Astrocyte (in vitro differentiated cells and primary cell): ENCODE measurements around the gene CHAD. TPM values are rescaled to one million over a fixed set of nuclear protein-coding genes. Genes with fewer than 3 reads are reported as not detected.

Experiments used
- DNase-seq: peaks from one replicate; pipeline ENCODE4 v3.0.0-alpha.2; 2010; ENCODE audit warnings: low read depth
- FAIRE-seq: peaks from 2 replicates; lab custom pipeline; 2011; peaks lifted over from hg19 to GRCh38; lab: Jason Lieb, UNC
- H2AFZ ChIP-seq: 2 replicates; pipeline ENCODE4 v1.6.0; 2012; ENCODE audit warnings: low read depth, low read length, inconsistent platforms
- H3K27ac ChIP-seq: 2 replicates; pipeline ENCODE4 v1.5.1; 2011; ENCODE audit warnings: low read depth, low read length, inconsistent platforms
- H3K27me3 ChIP-seq: 2 replicates; pipeline ENCODE4 v1.6.0; 2011; ENCODE audit warnings: low read length, inconsistent platforms; ENCODE audit not compliant: insufficient read depth
- H3K36me3 ChIP-seq: 2 replicates; pipeline ENCODE4 v1.5.1; 2011; ENCODE audit warnings: low read length, inconsistent platforms; ENCODE audit not compliant: insufficient read depth
- H3K4me1 ChIP-seq: 2 replicates; pipeline ENCODE4 v1.5.1; 2011; ENCODE audit warnings: low read length, inconsistent platforms; ENCODE audit not compliant: insufficient read depth
- H3K4me2 ChIP-seq: 2 replicates; pipeline ENCODE4 v1.6.0; 2012; ENCODE audit warnings: low read length, inconsistent platforms
- H3K4me3 ChIP-seq: 2 replicates; pipeline ENCODE4 v1.5.1; 2011; ENCODE audit warnings: low read depth, mild to moderate bottlenecking, low read length, inconsistent platforms; ENCODE audit not compliant: insufficient read depth
- H3K79me2 ChIP-seq: 2 replicates; pipeline ENCODE4 v1.6.0; 2012; ENCODE audit warnings: mild to moderate bottlenecking, low read length, inconsistent platforms; ENCODE audit not compliant: insufficient read depth
- H3K9ac ChIP-seq: 2 replicates; pipeline ENCODE4 v1.6.0; 2012; ENCODE audit warnings: mild to moderate bottlenecking, low read length, inconsistent platforms
- H3K9me3 ChIP-seq: 2 replicates; pipeline ENCODE4 v1.5.1; 2012; ENCODE audit warnings: low read depth, mild to moderate bottlenecking, low read length, inconsistent platforms; ENCODE audit not compliant: insufficient read depth
- H4K20me1 ChIP-seq: 2 replicates; pipeline ENCODE4 v1.6.0; 2012; ENCODE audit warnings: low read length, inconsistent platforms; ENCODE audit not compliant: insufficient read depth
- H3K27ac Mint-ChIP-seq: one replicate; pipeline ENCODE4 v1.8.0; 2021; ENCODE audit warnings: mild to moderate bottlenecking, mixed read lengths; ENCODE audit not compliant: unreplicated experiment
- H3K27me3 Mint-ChIP-seq: one replicate; pipeline ENCODE4 v1.8.0; 2021; ENCODE audit warnings: low read depth, mixed read lengths; ENCODE audit not compliant: unreplicated experiment
- H3K36me3 Mint-ChIP-seq: one replicate; pipeline ENCODE4 v1.8.0; 2021; ENCODE audit warnings: low read depth, mixed read lengths; ENCODE audit not compliant: unreplicated experiment
- H3K4me1 Mint-ChIP-seq: one replicate; pipeline ENCODE4 v1.8.0; 2021; ENCODE audit warnings: low read depth, mixed read lengths; ENCODE audit not compliant: unreplicated experiment
- H3K4me3 Mint-ChIP-seq: one replicate; pipeline ENCODE4 v1.8.0; 2021; ENCODE audit warnings: mild to moderate bottlenecking, moderate library complexity, mixed read lengths; ENCODE audit not compliant: unreplicated experiment
- H3K9me3 Mint-ChIP-seq: one replicate; pipeline ENCODE4 v1.8.0; 2021; ENCODE audit warnings: mild to moderate bottlenecking, mixed read lengths; ENCODE audit not compliant: unreplicated experiment
- EZH2 ChIP-seq: IDR thresholded peaks from 2 replicates; pipeline ENCODE4 v1.6.1; 2012; ENCODE audit warnings: mild to moderate bottlenecking, low read length, inconsistent platforms; ENCODE audit not compliant: insufficient read depth
- total RNA-seq: library from RNA; stranded (reverse); gene quantifications from 2 replicates; pipeline ENCODE4 v1.2.1, GENCODE V29; 2021
- TF ChIP-seq, protein P1 (sequence below): IDR thresholded peaks from 2 replicates; pipeline ENCODE4 v1.5.1; 2011; ENCODE audit warnings: low read depth, mild to moderate bottlenecking, inconsistent platforms, low read length, moderate library complexity; ENCODE audit not compliant: insufficient read depth

Gene CHAD
- total RNA-seq, 1 donor from 2014 or later: not detected

DNA sequence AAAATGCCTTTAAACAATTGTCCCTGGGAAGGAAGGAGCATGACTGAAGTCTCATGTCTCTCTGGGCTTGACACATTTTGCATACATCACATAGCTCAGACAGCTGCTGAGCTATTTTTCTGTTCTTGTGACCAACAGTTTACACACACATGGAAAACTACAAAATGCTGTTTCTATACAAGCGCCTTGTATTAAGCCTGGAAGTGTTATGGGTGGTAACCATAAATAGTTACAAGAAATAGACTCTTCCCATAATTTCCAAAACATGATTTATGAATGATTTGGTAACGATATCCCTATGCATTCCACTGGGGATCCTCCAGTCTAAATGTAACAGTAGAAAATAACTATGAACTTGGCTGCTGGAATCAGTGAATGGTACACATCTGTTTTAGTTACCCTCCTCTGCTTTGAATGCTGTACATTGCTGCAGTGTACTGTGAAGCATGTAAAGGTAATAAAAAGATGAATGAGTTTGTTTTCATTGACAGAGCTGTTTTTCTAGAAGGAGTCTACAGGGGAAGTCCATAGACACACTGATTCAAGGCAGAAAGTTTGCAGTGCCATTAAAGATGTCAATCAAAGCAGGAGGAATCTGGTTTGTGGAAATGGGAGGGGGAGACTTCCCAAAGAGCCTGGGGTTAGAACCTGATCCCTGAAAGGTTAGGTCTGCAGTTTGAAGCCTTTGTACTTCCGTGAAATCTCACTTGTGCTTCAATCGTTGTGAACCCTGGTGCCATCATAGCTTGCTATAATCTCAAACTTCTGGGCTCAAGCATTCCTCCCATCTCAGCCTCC lies 37.7 kb downstream of the CHAD start:
- H3K27ac Mint-ChIP-seq: no peak overlapping the region
- H3K79me2 ChIP-seq: no peaks in the 10 kb centered on the region

GRCh38 chr17:50429793-50430192 lies 38.9 kb downstream of the CHAD start:
- H3K27me3 Mint-ChIP-seq: no peaks in the 10 kb centered on the region
- Histone ChIP-seq H3K9ac (no peak overlapping the region), H3K79me2 (no peaks in the 10 kb centered on the region), H3K4me2 (no peak overlapping the region), H3K27ac (no peak overlapping the region), H3K27me3 (no peaks in the 10 kb centered on the region), H3K4me3 (no peak overlapping the region), H2AFZ (no peak overlapping the region), H4K20me1 (peaks cover 9% of the 10 kb centered on the region), H3K36me3 (peaks cover 2% of the 10 kb centered on the region), H3K4me1 (peaks cover 16% of the 10 kb centered on the region), H3K9me3 (no peaks in the 10 kb centered on the region)
- peaks cover 8% of the 10 kb centered on the region for H3K36me3 Mint-ChIP-seq
- no peaks in the 10 kb centered on the region for H3K9me3 Mint-ChIP-seq
- DNase-seq (no peak), FAIRE-seq (no peak)
- H3K4me3 Mint-ChIP-seq: no peak overlapping the region
- peaks cover 10% of the 10 kb centered on the region for H3K4me1 Mint-ChIP-seq
- H3K27ac Mint-ChIP-seq: no peak overlapping the region
- no peak for TF ChIP-seq EZH2
- TF ChIP-seq, protein P1, sequence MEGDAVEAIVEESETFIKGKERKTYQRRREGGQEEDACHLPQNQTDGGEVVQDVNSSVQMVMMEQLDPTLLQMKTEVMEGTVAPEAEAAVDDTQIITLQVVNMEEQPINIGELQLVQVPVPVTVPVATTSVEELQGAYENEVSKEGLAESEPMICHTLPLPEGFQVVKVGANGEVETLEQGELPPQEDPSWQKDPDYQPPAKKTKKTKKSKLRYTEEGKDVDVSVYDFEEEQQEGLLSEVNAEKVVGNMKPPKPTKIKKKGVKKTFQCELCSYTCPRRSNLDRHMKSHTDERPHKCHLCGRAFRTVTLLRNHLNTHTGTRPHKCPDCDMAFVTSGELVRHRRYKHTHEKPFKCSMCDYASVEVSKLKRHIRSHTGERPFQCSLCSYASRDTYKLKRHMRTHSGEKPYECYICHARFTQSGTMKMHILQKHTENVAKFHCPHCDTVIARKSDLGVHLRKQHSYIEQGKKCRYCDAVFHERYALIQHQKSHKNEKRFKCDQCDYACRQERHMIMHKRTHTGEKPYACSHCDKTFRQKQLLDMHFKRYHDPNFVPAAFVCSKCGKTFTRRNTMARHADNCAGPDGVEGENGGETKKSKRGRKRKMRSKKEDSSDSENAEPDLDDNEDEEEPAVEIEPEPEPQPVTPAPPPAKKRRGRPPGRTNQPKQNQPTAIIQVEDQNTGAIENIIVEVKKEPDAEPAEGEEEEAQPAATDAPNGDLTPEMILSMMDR: no peak

More for the DNA sequence above, 37.7 kb downstream of the CHAD start:
- Mint-ChIP-seq H3K36me3 (peaks cover 8% of the 10 kb centered on the region), H3K27me3 (no peaks in the 10 kb centered on the region), H3K4me3 (no peak overlapping the region), H3K4me1 (peaks cover 6% of the 10 kb centered on the region), H3K9me3 (no peaks in the 10 kb centered on the region)
- FAIRE-seq (no peak), DNase-seq (no peak)
- TF ChIP-seq, protein P1: no peak
- no peak for TF ChIP-seq EZH2
- Histone ChIP-seq H3K4me1 (peaks cover 7% of the 10 kb centered on the region), H3K4me2 (no peak overlapping the region), H3K9me3 (no peaks in the 10 kb centered on the region), H4K20me1 (peaks cover 9% of the 10 kb centered on the region), H3K36me3 (peaks cover 2% of the 10 kb centered on the region), H3K27me3 (no peaks in the 10 kb centered on the region), H3K9ac (no peak overlapping the region), H3K4me3 (no peak overlapping the region), H2AFZ (no peak overlapping the region), H3K27ac (no peak overlapping the region)
